Naive thymus-derived CD4-positive, alpha-beta T cell (primary cell): Measurements from ENCODE around the gene TRAPPC2L. TPM values are rescaled to one million over a fixed set of nuclear protein-coding genes. Genes with fewer than 3 reads are reported as not detected.

Experiments used
- ATAC-seq: fragments of 150-1000 bp; cut with Tn5 transposase; 2 replicates; pipeline ENCODE4 v1.10.0; 2021; ENCODE audit warnings: mild to moderate bottlenecking, moderate library complexity
- CTCF ChIA-PET: fragments of 350-600 bp; sonication (Branson Sonifier 250); formaldehyde crosslinking; loops from one replicate; lab custom pipeline; 2021; ENCODE audit warnings: antibody characterized with exemption; lab: Charles Lee
- POLR2A ChIA-PET: fragments of 350-600 bp; sonication (Branson Sonifier 250); formaldehyde crosslinking; loops from one replicate; lab custom pipeline; 2021; ENCODE audit warnings: antibody characterized with exemption, inconsistent platforms; lab: Charles Lee
- DNase-seq, 9 donors: peaks; one replicate each; pipeline versions ENCODE4 v3.0.0 to v3.0.0-alpha.2; 2020 to 2022; ENCODE audit warnings: mixed read lengths in 1 of 9
- H3K27ac ChIP-seq: one replicate; pipeline ENCODE4 v1.7.0; 2013; ENCODE audit warnings: mild to moderate bottlenecking, low read depth, low read length, moderate library complexity
- H3K27me3 ChIP-seq, 2 donors: one replicate each; pipeline ENCODE4 v1.7.0; 2013; ENCODE audit warnings: low read length in 2 of 2, mild to moderate bottlenecking in 2 of 2, moderate library complexity in 2 of 2; ENCODE audit not compliant: control insufficient read depth in 2 of 2, insufficient read depth in 2 of 2
- H3K36me3 ChIP-seq, 3 experiments: 1 replicate in 2 of 3; 2 replicates in 1 of 3; pipeline ENCODE4 v1.7.0; 2013; ENCODE audit warnings: low read length in 3 of 3, mild to moderate bottlenecking in 3 of 3, moderate library complexity in 1 of 3; ENCODE audit not compliant: insufficient read depth in 3 of 3, control insufficient read depth in 2 of 3
- H3K4me1 ChIP-seq, 2 donors: one replicate each; pipeline ENCODE4 v1.7.0; 2013; ENCODE audit warnings: low read length in 2 of 2, mild to moderate bottlenecking in 2 of 2, moderate library complexity in 1 of 2; ENCODE audit not compliant: control insufficient read depth in 2 of 2, insufficient read depth in 2 of 2
- H3K4me3 ChIP-seq: 2 replicates; pipeline ENCODE4 v1.7.0; 2013; ENCODE audit warnings: mild to moderate bottlenecking, low read length
- H3K9me3 ChIP-seq, 3 experiments: 1 replicate in 2 of 3; 2 replicates in 1 of 3; pipeline ENCODE4 v1.7.0; 2013; ENCODE audit warnings: low read length in 3 of 3; ENCODE audit not compliant: control insufficient read depth in 2 of 3
- H3K27ac Mint-ChIP-seq, 9 donors: one replicate each; pipeline ENCODE4 v1.8.0; 2020 to 2022; ENCODE audit warnings: mixed read lengths in 9 of 9, mild to moderate bottlenecking in 8 of 9, moderate library complexity in 5 of 9, inconsistent platforms in 2 of 9
- H3K27me3 Mint-ChIP-seq, 5 donors: one replicate each; pipeline ENCODE4 v1.8.0; 2021 to 2022; ENCODE audit warnings: mixed read lengths in 5 of 5, mild to moderate bottlenecking in 1 of 5
- H3K36me3 Mint-ChIP-seq, 5 donors: one replicate each; pipeline ENCODE4 v1.8.0; 2020 to 2022; ENCODE audit warnings: mixed read lengths in 5 of 5, mild to moderate bottlenecking in 3 of 5, inconsistent platforms in 1 of 5
- H3K4me1 Mint-ChIP-seq, 7 donors: one replicate each; pipeline ENCODE4 v1.8.0; 2020 to 2022; ENCODE audit warnings: mixed read lengths in 7 of 7, mild to moderate bottlenecking in 3 of 7, inconsistent platforms in 1 of 7
- H3K4me3 Mint-ChIP-seq, 10 donors: one replicate each; pipeline ENCODE4 v1.8.0; 2020 to 2022; ENCODE audit warnings: mild to moderate bottlenecking in 10 of 10, mixed read lengths in 10 of 10, moderate library complexity in 6 of 10, inconsistent platforms in 2 of 10
- H3K9me3 Mint-ChIP-seq, 11 donors: one replicate each; pipeline ENCODE4 v1.8.0; 2020 to 2022; ENCODE audit warnings: mixed read lengths in 11 of 11, mild to moderate bottlenecking in 4 of 11, inconsistent platforms in 1 of 11, moderate library complexity in 1 of 11
- intact Hi-C, 2 donors: fragments of 100-400 bp; cut with micrococcal nuclease; formaldehyde crosslinking; loops; one replicate each; pipeline ENCODE4 v1.15.1; 2023
- polyA plus RNA-seq, 2 donors: library from polyadenylated mRNA; unstranded; fragments of 300-500 nt; fragmentation: Illumina TruSeq; gene quantifications; one replicate each; pipeline ENCODE4 v1.2.3, GENCODE V29; 2021
- total RNA-seq, 6 experiments: library from RNA in 5 of 6; stranded (reverse) in 5 of 6; gene quantifications; 1 replicate in 5 of 6; 2 replicates in 1 of 6; pipeline ENCODE4 v1.2.3 and lab custom pipeline; 2021 to 2026

TRAPPC2L gene
- total and polyA plus RNA-seq, 7 experiments from 2014 or later, result 32.3 to 112 (median 69.1) TPM

DNA sequence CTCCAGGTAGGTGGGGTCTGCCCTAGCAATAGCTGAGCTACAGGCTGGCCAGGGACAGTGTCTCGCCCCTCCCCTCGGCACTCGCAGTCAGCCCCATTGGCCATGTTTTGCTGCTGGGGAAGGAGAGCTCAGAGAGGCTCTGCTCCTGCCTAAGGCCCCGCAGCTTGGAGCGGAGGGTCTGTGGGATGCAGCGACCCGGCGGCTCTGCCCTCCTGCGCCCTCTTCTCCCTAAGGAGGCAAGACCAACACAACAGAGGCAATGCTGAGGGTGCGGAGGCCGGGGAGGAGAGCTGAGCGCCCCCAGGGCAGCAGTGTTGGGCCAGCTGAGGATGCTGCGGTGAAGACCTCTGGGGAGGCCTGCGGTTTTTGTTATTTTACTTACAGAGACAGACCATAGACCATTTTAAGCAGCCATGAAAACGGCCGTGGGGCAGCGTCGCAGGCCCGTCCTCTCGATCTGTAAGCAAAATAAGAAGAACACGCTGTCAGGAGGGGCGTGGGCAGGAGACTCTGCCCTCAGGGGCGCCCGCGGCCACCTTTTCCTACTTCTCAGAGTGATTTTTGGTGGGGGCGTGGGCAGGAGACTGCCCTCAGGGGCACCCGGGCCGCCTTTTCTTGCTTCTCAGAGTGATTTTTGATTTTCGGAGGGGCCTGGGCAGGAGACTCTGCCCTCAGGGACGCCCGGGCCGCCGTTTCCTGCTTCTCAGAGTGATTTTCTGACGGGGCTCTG lies 40.9 kb downstream of the TRAPPC2L start:
- Mint-ChIP-seq H3K27ac (no peak overlapping the region), H3K4me3 (no peak overlapping the region), H3K9me3 (no peaks in the 10 kb centered on the region), H3K4me1 (no peaks in the 10 kb centered on the region), H3K36me3 (no peaks in the 10 kb centered on the region), H3K27me3 (no peaks in the 10 kb centered on the region)
- CTCF ChIA-PET, result no interaction called here
- Histone ChIP-seq H3K27me3 (no peaks in the 10 kb centered on the region), H3K4me3 (no peak overlapping the region), H3K4me1 (no peaks in the 10 kb centered on the region), H3K9me3 (no peaks in the 10 kb centered on the region), H3K36me3 (no peaks in the 10 kb centered on the region), H3K27ac (no peak overlapping the region)
- ATAC-seq (no peak), DNase-seq (no peak)
- intact Hi-C loops, result no loop called here
- POLR2A ChIA-PET, result no interaction called here

- Histone ChIP-seq H3K27ac (no peak overlapping the region), H3K36me3 (no peaks in the 10 kb centered on the region), H3K9me3 (no peaks in the 10 kb centered on the region), H3K4me1 (no peaks in the 10 kb centered on the region), H3K27me3 (no peaks in the 10 kb centered on the region), H3K4me3 (no peak overlapping the region)
- CTCF ChIA-PET, result no interaction called here
- Mint-ChIP-seq H3K9me3 (no peaks in the 10 kb centered on the region), H3K27ac (no peak overlapping the region), H3K27me3 (no peaks in the 10 kb centered on the region), H3K4me1 (no peaks in the 10 kb centered on the region), H3K4me3 (no peak overlapping the region), H3K36me3 (no peaks in the 10 kb centered on the region)
- intact Hi-C loops, result no loop called here
- POLR2A ChIA-PET, result no interaction called here
- DNase-seq, result no peak
- ATAC-seq, result no peak
These were observed 43.2 kb downstream of the TRAPPC2L start for GRCh38 chr16:88899901-88900661.

DNA sequence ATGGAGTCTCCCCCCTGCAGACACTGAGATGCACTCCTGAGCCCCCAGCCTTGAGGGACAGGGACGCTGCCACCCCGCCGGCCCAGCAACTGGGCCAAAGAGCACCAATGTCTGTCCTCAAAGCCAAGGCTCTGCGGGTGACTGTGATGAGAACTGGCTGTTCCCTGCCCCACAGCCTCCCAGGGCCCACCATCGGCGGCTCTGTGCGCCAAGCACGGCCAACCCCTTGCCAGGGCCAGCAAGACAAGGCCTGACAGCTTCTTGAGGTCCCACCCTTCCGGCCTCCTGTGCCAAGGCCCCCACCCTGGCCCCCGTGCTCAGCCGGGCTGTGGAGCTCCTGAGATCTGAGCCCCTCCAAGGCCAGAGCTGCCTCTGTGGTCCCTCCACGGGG lies 43.7 kb downstream of the TRAPPC2L start:
- intact Hi-C loops, result no loop called here
- no peaks in the 10 kb centered on the region for H3K36me3 Mint-ChIP-seq
- H3K9me3 ChIP-seq, result no peaks in the 10 kb centered on the region
- H3K27me3 Mint-ChIP-seq, result no peaks in the 10 kb centered on the region
- H3K4me1 Mint-ChIP-seq, result no peaks in the 10 kb centered on the region
- no peak for DNase-seq
- no peaks in the 10 kb centered on the region for H3K36me3 ChIP-seq
- POLR2A ChIA-PET, result no interaction called here
- no peaks in the 10 kb centered on the region for H3K4me1 ChIP-seq
- H3K9me3 Mint-ChIP-seq, result no peaks in the 10 kb centered on the region
- H3K4me3 ChIP-seq, result no peak overlapping the region
- no peak overlapping the region for H3K27ac Mint-ChIP-seq
- no peak overlapping the region for H3K27ac ChIP-seq
- no peaks in the 10 kb centered on the region for H3K27me3 ChIP-seq
- CTCF ChIA-PET, result no interaction called here
- no peak overlapping the region for H3K4me3 Mint-ChIP-seq
- no peak for ATAC-seq

- intact Hi-C loops, result no loop called here
- no peaks in the 10 kb centered on the region for H3K9me3 Mint-ChIP-seq
- no peaks in the 10 kb centered on the region for H3K36me3 ChIP-seq
- no peak for ATAC-seq
- no peak for DNase-seq
- H3K4me3 Mint-ChIP-seq, result no peak overlapping the region
- H3K4me3 ChIP-seq, result no peak overlapping the region
- H3K27ac Mint-ChIP-seq, result no peak overlapping the region
- ChIA-PET POLR2A (no interaction called here), CTCF (no interaction called here)
- no peaks in the 10 kb centered on the region for H3K4me1 ChIP-seq
- H3K27me3 Mint-ChIP-seq, result no peaks in the 10 kb centered on the region
- peaks cover 0 to 4% (median 0%) of the 10 kb centered on the region in 7 donors for H3K4me1 Mint-ChIP-seq
- H3K9me3 ChIP-seq, result no peaks in the 10 kb centered on the region
- no peaks in the 10 kb centered on the region for H3K36me3 Mint-ChIP-seq
- H3K27ac ChIP-seq, result no peak overlapping the region
- no peaks in the 10 kb centered on the region for H3K27me3 ChIP-seq
These were observed 44.9 kb downstream of the TRAPPC2L start for GRCh38 chr16:88901718-88902337.

DNA sequence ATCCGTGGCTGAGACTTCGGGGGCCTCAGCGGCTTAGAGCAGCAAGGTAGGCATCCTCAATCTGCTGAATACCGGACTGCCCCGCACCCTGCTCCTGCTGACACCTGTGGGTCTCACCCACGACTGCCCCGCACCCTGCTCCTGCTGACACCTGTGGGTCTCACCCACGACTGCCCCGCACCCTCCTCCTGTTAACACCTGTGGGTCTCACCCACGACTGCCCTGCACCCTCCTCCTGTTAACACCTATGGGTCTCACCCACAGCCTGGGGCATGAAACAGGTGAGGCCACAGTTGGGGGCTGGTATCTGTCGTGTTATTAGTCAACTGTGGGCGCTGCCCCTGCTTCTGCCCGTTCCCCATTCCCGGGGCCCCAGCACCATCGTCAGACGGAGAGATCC lies 45.8 kb downstream of the TRAPPC2L start:
- Mint-ChIP-seq H3K27me3 (no peaks in the 10 kb centered on the region), H3K4me3 (no peak overlapping the region), H3K4me1 (peaks cover 0 to 4% (median 0%) of the 10 kb centered on the region in 7 donors), H3K36me3 (no peaks in the 10 kb centered on the region), H3K9me3 (no peaks in the 10 kb centered on the region), H3K27ac (no peak overlapping the region)
- no peak for DNase-seq
- intact Hi-C loops, result no loop called here
- no peak overlapping the region for H3K27ac ChIP-seq
- ATAC-seq, result no peak
- H3K9me3 ChIP-seq, result no peaks in the 10 kb centered on the region
- no peak overlapping the region for H3K4me3 ChIP-seq
- POLR2A ChIA-PET, result no interaction called here
- H3K4me1 ChIP-seq, result no peaks in the 10 kb centered on the region
- no peaks in the 10 kb centered on the region for H3K36me3 ChIP-seq
- no peaks in the 10 kb centered on the region for H3K27me3 ChIP-seq
- CTCF ChIA-PET, result no interaction called here

- Histone ChIP-seq H3K27ac (no peak overlapping the region), H3K27me3 (no peaks in the 10 kb centered on the region), H3K4me1 (no peaks in the 10 kb centered on the region), H3K36me3 (no peaks in the 10 kb centered on the region), H3K9me3 (no peaks in the 10 kb centered on the region), H3K4me3 (no peak overlapping the region)
- no peak overlapping the region for H3K27ac Mint-ChIP-seq
- DNase-seq (no peak), ATAC-seq (no peak)
- H3K27me3 Mint-ChIP-seq, result no peaks in the 10 kb centered on the region
- no peaks in the 10 kb centered on the region for H3K9me3 Mint-ChIP-seq
- ChIA-PET CTCF (no interaction called here), POLR2A (no interaction called here)
- no peak overlapping the region for H3K4me3 Mint-ChIP-seq
- intact Hi-C loops, result no loop called here
- no peaks in the 10 kb centered on the region for H3K36me3 Mint-ChIP-seq
- peaks cover 0 to 4% (median 0%) of the 10 kb centered on the region in 7 donors for H3K4me1 Mint-ChIP-seq
These were observed 46.3 kb downstream of the TRAPPC2L start for GRCh38 chr16:88903267-88903666.
